Mesenteric fat pad (tissue), 1 donor: Measurements from ENCODE around the gene KNSTRN. TPM values are rescaled to one million over a fixed set of nuclear protein-coding genes. Genes with fewer than 3 reads are reported as not detected.

ENCODE experiments used
- DNase-seq: peaks from one replicate; pipeline ENCODE4 v3.0.0-alpha.2; 2020; ENCODE audit warnings: low spot score
- total RNA-seq: library from RNA; stranded (reverse); fragmentation: NEBNext Ultra II Directional; extraction: Animal tissue kit (Norgen Biotek cat#: 25700); gene quantifications from one replicate; pipeline ENCODE4 v1.2.1, GENCODE V29; 2021
- donor health status: DM: yes; HTN: yes; CAD: no.

The KNSTRN gene
- total RNA-seq, 1 donor from 2014 or later = 16.5 TPM

DNA sequence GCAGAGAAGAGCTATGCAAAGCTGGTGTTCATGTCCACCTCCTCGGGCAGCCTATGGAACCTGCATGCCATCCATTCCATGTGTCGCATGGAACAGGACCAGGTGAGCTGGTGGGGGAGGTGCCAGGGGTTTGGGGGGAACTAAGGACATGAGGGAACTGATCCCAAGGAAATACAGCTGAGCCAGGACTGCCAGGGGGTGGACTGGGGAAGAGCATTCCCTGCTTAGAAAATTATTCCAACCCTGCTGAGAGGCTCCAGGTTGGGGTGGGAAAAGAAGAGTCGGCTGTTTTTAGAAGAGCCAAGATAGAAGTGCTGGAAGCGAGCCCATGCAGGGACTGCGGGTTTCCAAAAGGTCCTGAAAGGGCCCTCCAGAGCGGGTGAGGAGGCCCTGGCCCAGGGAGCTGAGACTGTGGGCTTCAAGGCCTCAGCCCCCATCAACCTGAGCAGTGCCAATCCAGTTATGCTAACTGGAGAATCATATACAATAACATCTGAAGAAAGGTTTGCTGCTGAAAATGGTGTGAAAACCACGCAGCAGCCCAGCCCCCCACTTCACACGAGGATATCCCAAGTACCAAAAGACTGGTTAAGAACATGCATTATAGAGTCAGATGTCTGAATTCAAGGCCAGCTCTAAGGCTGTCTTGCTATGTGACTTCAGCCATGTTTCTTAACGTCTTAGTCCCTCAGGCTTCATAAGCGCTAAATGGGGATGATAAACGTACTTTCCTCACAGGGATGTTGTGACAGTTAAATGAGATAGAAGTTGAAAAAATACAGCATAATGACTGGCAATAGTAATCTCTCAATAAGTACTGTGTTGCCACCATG is 16.7 kb upstream of the KNSTRN start:
- no peak for DNase-seq

DNA sequence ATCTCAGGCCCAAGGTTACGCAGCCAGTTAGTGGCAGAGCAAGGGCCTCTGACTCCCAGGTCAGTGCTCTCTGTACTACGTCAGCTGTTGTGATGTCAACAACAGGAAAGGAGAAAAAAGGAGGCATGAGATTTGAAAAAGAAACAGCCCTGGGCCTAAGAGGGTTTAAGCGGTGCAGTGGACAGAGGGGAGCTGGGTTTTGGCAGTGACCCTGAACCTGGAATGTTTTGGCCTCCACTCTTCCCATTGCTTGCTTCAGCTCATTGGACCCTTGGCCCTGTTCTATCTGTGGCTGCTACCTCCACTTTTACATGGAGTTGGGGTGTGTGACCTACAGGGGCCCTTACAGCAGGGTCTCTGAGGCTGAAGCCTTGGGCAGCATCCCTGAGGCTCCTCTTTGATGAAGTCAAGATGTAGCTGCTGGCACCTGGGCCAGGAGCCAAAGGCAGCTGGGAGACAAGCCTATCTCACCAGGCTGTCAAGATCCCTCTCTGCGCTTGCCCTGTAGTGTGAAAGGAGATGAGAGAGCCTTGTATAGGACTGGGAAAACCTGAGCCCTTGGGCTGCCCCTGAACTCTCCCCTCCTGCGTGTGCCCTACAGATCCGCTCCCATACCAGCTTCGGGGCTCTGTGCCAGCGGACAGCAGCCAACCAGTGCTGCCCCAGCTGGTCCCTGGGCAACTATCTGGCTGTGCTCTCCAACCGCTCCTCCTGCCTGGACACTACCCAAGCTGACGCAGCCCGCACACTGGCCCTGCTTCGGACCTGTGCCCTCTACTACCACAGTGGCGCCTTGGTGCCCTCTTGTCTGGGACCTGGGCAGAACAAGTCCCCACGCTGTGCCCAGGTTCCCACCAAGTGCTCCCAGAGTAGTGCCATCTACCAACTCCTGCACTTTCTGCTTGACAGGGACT is 15.8 kb upstream of the KNSTRN start:
- no peak for DNase-seq

- no peak for DNase-seq
These were observed 15.2 kb upstream of the KNSTRN start for GRCh38 chr15:40367371-40367685.

GRCh38 chr15:40367686-40368611 is 14.6 kb upstream of the KNSTRN start:
- DNase-seq = peak; percentile 93

DNA sequence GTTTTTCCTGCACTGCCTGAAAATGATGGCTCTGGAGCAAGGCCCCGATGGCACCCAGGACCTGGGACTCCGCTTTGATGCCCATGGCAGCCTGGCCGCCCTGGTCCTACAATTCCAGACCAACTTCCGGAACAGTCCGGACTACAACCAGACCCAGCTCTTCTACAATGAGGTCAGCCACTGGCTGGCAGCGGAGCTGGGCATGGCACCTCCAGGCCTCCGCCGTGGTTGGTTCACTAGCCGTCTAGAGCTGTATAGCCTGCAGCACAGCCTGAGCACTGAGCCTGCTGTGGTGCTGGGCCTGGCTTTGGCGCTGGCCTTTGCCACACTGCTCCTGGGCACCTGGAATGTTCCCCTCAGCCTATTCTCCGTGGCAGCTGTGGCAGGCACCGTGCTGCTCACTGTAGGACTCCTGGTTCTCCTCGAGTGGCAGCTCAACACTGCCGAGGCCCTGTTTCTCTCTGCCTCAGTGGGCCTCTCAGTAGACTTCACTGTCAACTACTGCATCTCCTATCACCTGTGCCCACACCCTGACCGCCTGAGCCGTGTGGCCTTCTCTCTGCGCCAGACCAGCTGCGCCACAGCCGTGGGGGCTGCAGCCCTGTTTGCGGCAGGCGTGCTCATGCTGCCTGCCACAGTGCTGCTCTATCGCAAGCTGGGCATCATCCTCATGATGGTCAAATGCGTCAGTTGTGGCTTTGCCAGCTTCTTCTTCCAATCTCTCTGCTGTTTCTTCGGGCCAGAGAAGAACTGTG is 13.6 kb upstream of the KNSTRN start:
- DNase-seq = no peak

DNA sequence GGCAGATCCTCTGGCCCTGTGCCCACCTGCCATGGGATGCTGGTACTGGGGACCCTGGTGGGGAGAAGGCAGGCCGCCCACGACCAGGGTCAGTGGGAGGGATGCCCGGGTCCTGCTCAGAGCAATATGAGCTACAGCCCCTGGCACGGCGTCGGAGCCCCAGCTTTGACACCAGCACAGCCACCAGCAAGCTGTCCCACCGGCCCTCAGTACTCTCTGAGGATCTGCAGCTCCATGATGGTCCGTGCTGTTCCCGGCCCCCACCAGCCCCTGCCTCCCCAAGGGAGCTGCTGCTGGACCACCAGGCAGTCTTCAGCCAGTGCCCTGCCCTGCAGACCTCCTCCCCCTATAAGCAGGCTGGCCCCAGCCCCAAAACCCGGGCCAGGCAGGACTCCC is 13.0 kb upstream of the KNSTRN start:
- no peak for DNase-seq

DNA sequence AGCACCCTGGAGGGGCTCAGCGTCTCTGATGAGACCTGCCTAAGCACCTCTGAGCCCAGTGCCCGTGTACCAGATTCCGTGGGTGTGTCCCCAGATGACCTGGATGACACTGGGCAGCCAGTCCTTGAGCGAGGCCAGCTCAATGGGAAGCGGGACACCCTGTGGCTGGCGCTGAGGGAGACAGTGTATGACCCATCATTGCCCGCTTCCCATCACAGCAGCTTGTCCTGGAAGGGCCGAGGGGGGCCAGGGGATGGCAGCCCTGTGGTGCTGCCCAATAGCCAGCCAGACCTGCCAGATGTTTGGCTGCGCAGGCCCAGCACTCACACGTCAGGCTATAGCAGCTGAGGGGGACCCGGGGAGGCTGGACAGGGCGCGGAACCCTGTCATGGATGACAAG is 12.6 kb upstream of the KNSTRN start:
- DNase-seq = no peak

GRCh38 chr15:40372981-40373380 is 9.5 kb upstream of the KNSTRN start:
- no peak for DNase-seq

DNA sequence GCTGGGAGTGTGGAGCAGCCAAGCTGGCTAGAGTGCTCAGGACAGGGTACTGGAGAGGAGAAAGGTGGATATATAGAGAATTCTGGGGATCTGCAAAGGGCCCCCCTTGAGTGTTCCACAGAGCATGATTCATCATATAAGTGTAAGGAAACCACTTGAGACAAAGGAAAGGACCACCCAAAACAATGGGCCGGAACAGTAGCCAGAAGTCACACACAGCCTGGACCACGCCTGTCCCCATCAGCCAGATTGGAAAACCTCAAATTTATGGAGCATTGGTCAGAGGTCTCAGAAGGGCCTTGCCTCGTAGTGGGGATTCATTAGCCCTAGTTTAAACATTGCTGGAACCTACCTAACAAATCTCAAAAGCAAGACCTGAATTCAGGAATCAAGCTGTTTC is 4.9 kb upstream of the KNSTRN start:
- DNase-seq = no peak

DNA sequence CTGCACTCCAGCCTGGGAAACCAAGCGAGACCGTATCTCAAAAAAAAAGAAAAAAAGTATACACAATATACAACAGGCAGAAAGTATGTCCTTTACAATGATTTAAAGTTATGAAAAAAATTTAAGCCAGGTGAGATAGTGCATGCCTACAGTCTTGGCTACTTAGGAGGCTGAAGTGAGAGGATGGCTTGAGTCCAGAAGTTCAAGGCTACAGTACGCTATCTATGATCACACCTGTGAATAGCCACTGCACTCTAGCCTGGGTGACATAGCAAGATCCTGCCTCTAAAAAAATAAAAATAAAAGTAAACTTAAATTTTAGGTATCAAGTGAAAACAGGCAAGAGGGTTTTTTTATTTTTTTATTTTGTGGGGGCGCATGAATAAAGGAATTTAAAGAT is 3.1 kb upstream of the KNSTRN start:
- DNase-seq = no peak

GRCh38 chr15:40379853-40380252 is 2.7 kb upstream of the KNSTRN start:
- no peak for DNase-seq

- no peak for DNase-seq
These were observed 1.9 kb upstream of the KNSTRN start for GRCh38 chr15:40380636-40381035.

DNA sequence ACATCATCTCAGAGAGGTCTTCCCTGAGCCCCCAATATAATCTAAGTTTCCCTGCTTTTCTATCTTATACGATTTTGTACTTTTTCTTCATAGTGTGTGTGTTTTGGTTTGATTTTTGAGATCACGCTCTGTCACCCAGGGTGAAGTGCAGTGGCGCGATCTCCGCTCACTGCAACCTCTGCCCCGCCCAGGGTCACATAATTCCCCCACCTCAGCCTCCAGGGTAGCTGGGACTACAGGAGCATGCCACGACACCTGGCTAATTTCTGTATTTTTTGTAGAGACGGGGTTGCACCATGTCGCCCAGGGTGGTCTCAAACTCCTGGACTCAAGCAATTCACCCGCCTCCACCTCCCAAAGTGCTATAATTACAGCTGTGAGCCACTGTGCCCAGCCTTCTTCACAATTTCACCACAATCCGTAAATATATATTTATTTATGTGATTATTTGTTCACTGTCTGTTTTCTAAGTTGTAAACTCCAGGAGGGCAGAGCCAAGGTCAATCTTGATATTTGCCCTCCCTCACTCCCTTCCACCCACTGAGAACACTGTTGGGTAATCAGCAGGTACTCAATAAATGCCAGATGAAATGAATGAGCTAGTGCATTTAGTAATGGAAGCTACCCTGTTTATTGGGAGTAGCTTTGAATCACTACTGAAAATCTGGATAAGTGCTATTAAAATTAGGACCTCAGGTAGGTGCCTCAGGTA is 547 bp upstream of the KNSTRN start:
- no peak for DNase-seq

GRCh38 chr15:40386480-40386879 is 4.0 kb downstream of the KNSTRN start:
- no peak for DNase-seq

DNA sequence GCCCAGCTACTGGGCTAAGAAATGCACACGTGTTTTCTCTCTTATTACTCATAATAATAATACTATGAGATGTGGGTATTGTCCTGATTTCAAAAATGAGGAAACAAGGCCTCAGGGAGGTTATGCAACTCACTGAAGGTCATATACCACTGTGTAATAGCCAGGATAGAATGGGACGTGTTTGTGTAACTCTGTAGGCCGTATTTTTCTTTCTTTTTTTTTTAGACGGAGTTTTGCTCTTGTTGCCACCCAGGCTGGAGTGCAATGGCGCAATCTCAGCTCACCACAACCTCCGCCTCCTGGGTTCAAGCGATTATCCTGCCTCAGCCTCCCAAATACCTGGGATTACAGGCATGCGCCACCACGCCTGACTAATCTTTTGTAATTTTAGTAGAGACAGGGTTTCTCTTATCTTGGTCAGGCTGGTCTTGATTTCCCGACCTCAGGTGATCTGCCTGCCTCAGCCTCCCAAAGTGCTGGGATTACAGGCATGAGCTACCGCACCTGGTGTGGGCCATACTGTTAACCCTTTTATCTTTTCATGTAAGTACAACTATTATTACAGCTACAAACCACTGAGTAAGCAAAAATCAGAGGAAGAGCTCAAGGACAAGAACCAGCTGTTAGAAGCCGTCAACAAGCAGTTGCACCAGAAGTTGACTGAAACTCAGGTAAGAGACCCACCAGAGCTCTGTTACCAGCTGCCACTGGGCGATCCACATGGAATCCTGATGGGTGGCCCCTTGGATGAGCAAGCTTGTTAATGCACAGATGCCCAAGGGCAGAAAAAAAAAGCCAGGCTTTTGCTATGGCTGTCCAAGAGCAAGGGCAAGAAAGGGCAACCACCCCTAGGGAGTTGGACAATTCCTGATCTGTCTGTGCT is 6.7 kb downstream of the KNSTRN start:
- DNase-seq = no peak

DNA sequence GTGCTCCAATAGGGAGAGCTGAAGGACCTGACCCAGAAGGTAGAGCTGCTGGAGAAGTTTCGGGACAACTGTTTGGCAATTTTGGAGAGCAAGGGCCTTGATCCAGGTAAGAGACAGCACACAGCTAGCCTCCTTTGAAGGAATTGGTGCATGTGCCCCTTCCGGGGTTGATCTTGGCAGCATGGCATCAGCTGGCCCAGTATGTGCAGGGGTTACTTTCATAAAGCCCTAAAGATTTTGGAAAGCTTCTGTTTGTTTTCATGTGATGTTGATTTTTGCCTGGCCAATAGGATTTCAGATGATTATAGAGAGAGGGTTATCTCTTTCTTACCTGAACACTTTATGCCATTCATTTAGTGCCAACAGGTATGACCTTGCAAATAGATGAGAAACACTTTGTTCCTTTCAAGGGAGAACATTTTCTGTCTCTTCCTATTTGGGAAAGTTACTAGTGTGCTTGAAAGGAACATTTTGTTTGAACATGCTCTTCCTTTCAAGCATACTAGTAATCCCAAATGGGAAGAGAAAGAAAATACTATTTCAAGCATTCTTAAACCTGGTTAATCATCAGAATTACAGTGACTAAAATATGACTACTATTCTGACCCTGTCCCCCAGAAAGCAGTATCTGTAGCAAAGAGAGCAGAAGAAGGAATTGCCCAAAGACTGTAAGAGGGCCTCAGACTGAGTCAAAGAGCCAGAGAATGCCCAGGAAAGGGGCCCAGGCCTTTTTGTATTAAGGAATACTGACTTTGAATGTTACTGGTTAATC is 7.5 kb downstream of the KNSTRN start:
- DNase-seq = no peak

DNA sequence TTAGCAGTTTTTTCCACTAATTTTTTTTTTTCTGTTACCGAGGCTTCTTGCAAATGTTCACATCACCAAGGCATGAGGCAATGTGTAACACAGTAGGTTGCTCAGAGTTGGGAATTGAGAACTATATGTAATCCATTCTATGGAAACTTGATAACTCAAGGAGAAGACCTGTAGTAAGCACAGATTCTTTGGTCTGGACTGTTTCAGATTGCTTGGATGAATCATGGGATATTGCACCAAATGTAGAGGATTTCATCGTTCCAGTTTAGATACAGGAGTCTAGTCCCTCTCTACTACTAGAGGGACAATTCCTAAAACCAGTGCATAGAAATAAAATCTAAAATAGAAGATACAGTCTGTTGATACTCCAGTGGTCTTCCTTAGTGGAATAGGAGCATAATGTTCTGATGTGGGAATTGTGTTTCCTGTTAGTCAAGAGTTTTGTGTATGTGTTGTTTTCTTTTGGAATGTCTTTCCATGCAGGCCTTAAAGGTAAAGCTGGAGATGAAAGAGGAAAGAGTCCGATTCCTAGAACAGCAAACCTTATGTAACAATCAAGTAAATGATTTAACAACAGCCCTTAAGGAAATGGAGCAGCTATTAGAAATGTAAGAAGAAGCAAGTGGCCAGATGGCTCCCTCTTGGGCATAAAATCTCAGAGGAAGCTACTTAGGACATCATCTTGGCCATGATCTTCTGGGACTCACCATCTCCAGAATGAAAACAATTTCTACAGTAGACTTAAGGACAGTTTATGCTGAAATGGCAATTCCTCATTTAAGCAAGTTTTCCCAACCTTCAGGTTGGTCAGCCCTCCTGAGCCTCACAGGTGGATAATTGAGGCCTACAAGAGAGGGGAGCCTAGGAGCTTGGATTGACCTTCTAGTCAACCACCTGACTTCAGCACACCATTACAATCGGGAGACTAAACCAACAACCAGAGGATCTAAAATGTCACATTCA is 10.7 kb downstream of the KNSTRN start:
- no peak for DNase-seq
